Measurements from ENCODE around the gene LINGO1. TPM values are rescaled to one million over a fixed set of nuclear protein-coding genes. Genes with fewer than 3 reads are reported as not detected.

Gene LINGO1
- total RNA-seq, 1 experiment from 2014 or later: 51.3 TPM

- DNase-seq (ENCODE audit: low spot score) (peak; percentile 76), ATAC-seq (peak; percentile 78)
- Mint-ChIP-seq H3K36me3 (peaks cover 7% of the 10 kb centered on the region), H3K9me3 (peaks cover 7% of the 10 kb centered on the region), H3K27me3 (ENCODE audit: low read depth) (peaks cover 4% of the 10 kb centered on the region; the same call in 1 of the 2 replicates), H3K4me3 (no peak overlapping the region), H3K4me1 (peaks cover 17% of the 10 kb centered on the region), H3K27ac (no peak overlapping the region)
- CTCF ChIA-PET: interaction anchor here (0.6 to 15.4 kb wide), 81 partner anchors 9 to 620 kb away, joined by 3 to 237 read pairs (median 4); partner anchors contain the start of genes HMG20A and LINGO1
- TF ChIP-seq CTCF (IDR thresholded peaks at IDR 0.05) (peak; percentile 66; the same call in 1 of the 2 replicates), ERG (CRISPR knock-in tag; IDR thresholded peaks at IDR 0.05) (no peak)
- POLR2A ChIA-PET: interaction anchor here (1.3 to 1.5 kb wide), 2 partner anchors 21 to 24 kb away, joined by 4 read pairs; no protein-coding TSS in a partner anchor
Observed at GRCh38 chr15:77654975-77655374, 22.3 kb upstream of the LINGO1 start.

- DNase-seq (ENCODE audit: low spot score) (no peak), ATAC-seq (no peak)
- H3K4me1 Mint-ChIP-seq: peaks cover 15% of the 10 kb centered on the region
- H3K27me3 Mint-ChIP-seq (ENCODE audit: low read depth): peaks cover 4% of the 10 kb centered on the region; the same call in 1 of the 2 replicates
- H3K4me3 Mint-ChIP-seq: no peak overlapping the region
- CTCF ChIA-PET: interaction anchor here (0.7 to 15.4 kb wide), 17 partner anchors 9 to 210 kb away, joined by 3 to 237 read pairs (median 12); partner anchors contain the start of gene LINGO1
- peaks cover 7% of the 10 kb centered on the region for H3K36me3 Mint-ChIP-seq
- TF ChIP-seq USF1 (CRISPR knock-in tag; IDR thresholded peaks at IDR 0.05) (0 out of 2 replicates have a peak, but pooled peaks have one; percentile 25), NFYB (CRISPR knock-in tag; conservative IDR thresholded peaks at IDR 0.05; ENCODE audit: low read depth) (peak; percentile 69), USF2 (CRISPR knock-in tag; IDR thresholded peaks at IDR 0.05) (peak; percentile 69), ATF1 (CRISPR knock-in tag; IDR thresholded peaks at IDR 0.05) (no peak)
- POLR2A ChIA-PET: interaction anchor here (0.5 to 1.3 kb wide), 2 partner anchors 20 to 876 kb away, joined by 3 to 4 read pairs; no protein-coding TSS in a partner anchor
- H3K9me3 Mint-ChIP-seq: peaks cover 7% of the 10 kb centered on the region
- no peak overlapping the region for H3K27ac Mint-ChIP-seq
Observed at GRCh38 chr15:77653832-77654480, 21.2 kb upstream of the LINGO1 start.

GRCh38 chr15:77650265-77650664, 17.6 kb upstream of the LINGO1 start:
- peaks cover 7% of the 10 kb centered on the region for H3K36me3 Mint-ChIP-seq
- peak; percentile 60 for TF ChIP-seq CTCF (IDR thresholded peaks at IDR 0.05)
- no peak for TF ChIP-seq ZNF263 (CRISPR knock-in tag; IDR thresholded peaks at IDR 0.05; ENCODE audit: low read depth)
- DNase-seq (ENCODE audit: low spot score) (peak; percentile 86), ATAC-seq (peak; percentile 85)
- H3K4me3 Mint-ChIP-seq: no peak overlapping the region
- H3K4me1 Mint-ChIP-seq: peaks cover 13% of the 10 kb centered on the region
- CTCF ChIA-PET: interaction anchor here (1.0 to 15.4 kb wide), 6 partner anchors 14 to 171 kb away, joined by 3 to 237 read pairs (median 8); partner anchors contain the start of gene LINGO1
- H3K27me3 Mint-ChIP-seq (ENCODE audit: low read depth): peaks cover 4% of the 10 kb centered on the region; the same call in 1 of the 2 replicates
- H3K9me3 Mint-ChIP-seq: peaks cover 7% of the 10 kb centered on the region
- H3K27ac Mint-ChIP-seq: no peak overlapping the region
- POLR2A ChIA-PET: no interaction called here

GRCh38 chr15:77649610-77650009, 16.9 kb upstream of the LINGO1 start:
- Mint-ChIP-seq H3K4me3 (no peak overlapping the region), H3K4me1 (peaks cover 8% of the 10 kb centered on the region)
- CTCF ChIA-PET: interaction anchor here (0.6 to 2.2 kb wide), 4 partner anchors 15 to 172 kb away, joined by 4 to 8 read pairs (median 6); no protein-coding TSS in a partner anchor
- TF ChIP-seq E2F1 (CRISPR knock-in tag; IDR thresholded peaks at IDR 0.05): no peak
- TF ChIP-seq CREM (CRISPR knock-in tag; IDR thresholded peaks at IDR 0.05): no peak
- TF ChIP-seq USF1 (CRISPR knock-in tag; IDR thresholded peaks at IDR 0.05): no peak
- no peak for TF ChIP-seq CDX4 (CRISPR knock-in tag; IDR thresholded peaks at IDR 0.05; ENCODE audit: borderline replicate concordance)
- no peak for TF ChIP-seq FOXJ3 (CRISPR knock-in tag; IDR thresholded peaks at IDR 0.05; ENCODE audit: borderline replicate concordance)
- TF ChIP-seq CREB1 (CRISPR knock-in tag; IDR thresholded peaks at IDR 0.05): no peak
- TF ChIP-seq SMAD3 (CRISPR knock-in tag; IDR thresholded peaks at IDR 0.05; ENCODE audit: borderline replicate concordance): no peak
- no peak for TF ChIP-seq ZNF138 (CRISPR knock-in tag; conservative IDR thresholded peaks at IDR 0.05)
- TF ChIP-seq RELA (CRISPR knock-in tag; IDR thresholded peaks at IDR 0.05; ENCODE audit: borderline replicate concordance): no peak
- no peak for TF ChIP-seq ZNF232 (CRISPR knock-in tag; IDR thresholded peaks at IDR 0.05)

More at GRCh38 chr15:77649610-77650009, 16.9 kb upstream of the LINGO1 start:
- no peak overlapping the region for H3K27ac Mint-ChIP-seq
- peaks cover 4% of the 10 kb centered on the region; the same call in 1 of the 2 replicates for H3K27me3 Mint-ChIP-seq (ENCODE audit: low read depth)
- DNase-seq (ENCODE audit: low spot score) (no peak), ATAC-seq (no peak)
- H3K9me3 Mint-ChIP-seq: peaks cover 7% of the 10 kb centered on the region
- POLR2A ChIA-PET: no interaction called here
- H3K36me3 Mint-ChIP-seq: peaks cover 4% of the 10 kb centered on the region

Measured in WTC11 (cell line).